ENCODE measurements around the gene GIMAP4. TPM values are rescaled to one million over a fixed set of nuclear protein-coding genes. Genes with fewer than 3 reads are reported as not detected.
"Not testable (repeated sequence)": the region's sequence is repeated elsewhere in the genome, so short reads cannot be mapped to it uniquely, and the experiment has no call there.

Gene GIMAP4
- 100 to 1,000 TPM; 180 to 193 TPM for total RNA-seq

- Mint-ChIP-seq H3K36me3 (ENCODE audit: low read depth) (peaks cover 46% of the 10 kb centered on the region), H3K27ac (peak within 1 kb of the TSS; percentile 96), H3K4me1 (ENCODE audit: low read depth) (peaks cover 66% of the 10 kb centered on the region), H3K4me3 (peak within 1 kb of the TSS; percentile 85), H3K9me3 (peaks cover 9% of the 10 kb centered on the region), H3K27me3 (ENCODE audit: low read depth) (no peaks in the 10 kb centered on the region)
- CTCF ChIA-PET: interaction anchor here (0.5 to 3.9 kb wide), 17 partner anchors 13 to 212 kb away, joined by 3 to 31 read pairs (median 4); partner anchors contain the start of genes GIMAP1, GIMAP2 and GIMAP8
- peak; percentile 64 for DNase-seq
- intact Hi-C loops (cut with micrococcal nuclease): loop anchor here (1.0 to 2.0 kb wide), 3 partner anchors 52 to 149 kb away; partner anchors contain the start of genes GIMAP1, GIMAP7 and GIMAP8
These were observed at the start of gene GIMAP4 for GRCh38 chr7:150567169-150567568. Gene GIMAP4 (plus strand): TSS chr7:150567390. CDS start chr7:150569902, 2,512 bp downstream.

GRCh38 chr7:150519310-150519709, 47.9 kb upstream of the GIMAP4 start:
- CTCF ChIA-PET: interaction anchor here (0.6 to 2.2 kb wide), 4 partner anchors 8 to 236 kb away, joined by 3 to 6 read pairs (median 4); no protein-coding TSS in a partner anchor
- Mint-ChIP-seq H3K4me3 (peak overlapping the region; percentile 81), H3K9me3 (peaks cover 3% of the 10 kb centered on the region), H3K4me1 (ENCODE audit: low read depth) (peaks cover 34% of the 10 kb centered on the region), H3K27ac (peak overlapping the region; percentile 99), H3K36me3 (ENCODE audit: low read depth) (peaks cover 38% of the 10 kb centered on the region), H3K27me3 (ENCODE audit: low read depth) (no peaks in the 10 kb centered on the region)
- DNase-seq: no peak
- intact Hi-C loops (cut with micrococcal nuclease): loop anchor here (1.0 to 5.0 kb wide), 2 partner anchors 162 to 236 kb away; no protein-coding TSS in a partner anchor

DNA sequence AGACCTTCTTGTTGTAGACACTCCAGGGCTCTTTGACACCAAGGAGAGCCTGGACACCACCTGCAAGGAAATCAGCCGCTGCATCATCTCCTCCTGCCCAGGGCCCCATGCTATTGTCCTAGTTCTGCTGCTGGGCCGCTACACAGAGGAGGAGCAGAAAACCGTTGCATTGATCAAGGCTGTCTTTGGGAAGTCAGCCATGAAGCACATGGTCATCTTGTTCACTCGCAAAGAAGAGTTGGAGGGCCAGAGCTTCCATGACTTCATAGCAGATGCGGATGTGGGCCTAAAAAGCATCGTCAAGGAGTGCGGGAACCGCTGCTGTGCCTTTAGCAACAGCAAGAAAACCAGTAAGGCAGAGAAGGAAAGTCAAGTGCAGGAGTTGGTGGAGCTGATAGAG, 47.0 kb upstream of the GIMAP4 start:
- Mint-ChIP-seq H3K27me3 (ENCODE audit: low read depth) (no peaks in the 10 kb centered on the region), H3K4me3 (peak overlapping the region; percentile 81), H3K27ac (peak overlapping the region; percentile 99), H3K9me3 (peaks cover 3% of the 10 kb centered on the region), H3K36me3 (ENCODE audit: low read depth) (peaks cover 37% of the 10 kb centered on the region), H3K4me1 (ENCODE audit: low read depth) (peaks cover 38% of the 10 kb centered on the region)
- peak; percentile 68 for DNase-seq
- CTCF ChIA-PET: interaction anchor here (1.9 to 2.2 kb wide), 2 partner anchors 9 to 221 kb away, joined by 6 read pairs; no protein-coding TSS in a partner anchor
- intact Hi-C loops (cut with micrococcal nuclease): no loop called here

DNA sequence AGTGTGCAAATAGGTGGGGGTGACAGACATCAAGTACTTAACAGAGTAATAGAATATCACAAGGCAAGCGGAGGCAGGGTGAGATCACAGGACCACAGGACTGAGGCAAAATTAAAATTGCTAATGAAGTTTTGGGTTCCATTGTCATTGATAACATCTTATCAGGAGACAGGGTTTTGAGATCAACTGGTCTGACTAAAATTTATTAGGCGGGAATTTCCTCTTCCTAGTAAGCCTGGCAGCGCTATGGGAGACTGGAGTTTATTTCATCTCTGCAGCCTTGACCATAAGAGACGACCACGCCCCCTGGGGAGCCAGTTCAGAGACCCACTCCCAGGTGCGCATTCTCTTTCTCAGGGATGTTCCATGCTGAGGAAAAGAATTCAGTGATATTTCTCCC, 44.3 kb upstream of the GIMAP4 start:
- Mint-ChIP-seq H3K9me3 (peaks cover 11% of the 10 kb centered on the region), H3K4me1 (ENCODE audit: low read depth) (peaks cover 56% of the 10 kb centered on the region), H3K27ac (peak overlapping the region; percentile 83), H3K36me3 (ENCODE audit: low read depth) (peaks cover 29% of the 10 kb centered on the region)
- intact Hi-C loops (cut with micrococcal nuclease); CTCF ChIA-PET; H3K4me3 Mint-ChIP-seq; H3K27me3 Mint-ChIP-seq (ENCODE audit: low read depth); DNase-seq: not testable (repeated sequence)

DNA sequence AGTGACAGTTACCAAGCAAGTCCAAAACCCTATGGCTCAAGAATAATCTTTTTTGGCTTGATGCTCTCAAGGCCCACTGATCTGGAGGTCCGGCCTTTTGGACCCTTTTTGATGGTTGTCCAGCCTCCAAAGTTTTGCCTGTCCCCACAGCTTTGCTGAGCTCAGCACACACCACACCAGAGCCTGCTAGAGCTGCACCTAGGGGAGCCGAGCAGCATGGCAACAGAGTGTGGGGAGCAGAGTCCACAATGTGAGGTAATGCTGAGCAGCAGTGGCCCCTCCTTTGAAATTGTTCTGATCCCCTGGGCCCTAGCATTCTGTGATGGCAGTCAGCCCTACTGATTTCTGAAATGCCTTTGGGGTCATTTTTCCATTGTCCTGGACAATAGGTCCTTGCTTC, 43.2 kb upstream of the GIMAP4 start:
- peak; percentile 46 for DNase-seq
- Mint-ChIP-seq H3K9me3 (peaks cover 21% of the 10 kb centered on the region), H3K4me3 (no peak overlapping the region), H3K4me1 (ENCODE audit: low read depth) (peaks cover 60% of the 10 kb centered on the region), H3K27ac (peak overlapping the region; percentile 82), H3K27me3 (ENCODE audit: low read depth) (no peaks in the 10 kb centered on the region), H3K36me3 (ENCODE audit: low read depth) (peaks cover 31% of the 10 kb centered on the region)
- intact Hi-C loops (cut with micrococcal nuclease): no loop called here
- CTCF ChIA-PET: interaction anchor here (1.0 kb wide), 1 partner anchor 250 kb away, joined by 3 read pairs; no protein-coding TSS in a partner anchor

DNA sequence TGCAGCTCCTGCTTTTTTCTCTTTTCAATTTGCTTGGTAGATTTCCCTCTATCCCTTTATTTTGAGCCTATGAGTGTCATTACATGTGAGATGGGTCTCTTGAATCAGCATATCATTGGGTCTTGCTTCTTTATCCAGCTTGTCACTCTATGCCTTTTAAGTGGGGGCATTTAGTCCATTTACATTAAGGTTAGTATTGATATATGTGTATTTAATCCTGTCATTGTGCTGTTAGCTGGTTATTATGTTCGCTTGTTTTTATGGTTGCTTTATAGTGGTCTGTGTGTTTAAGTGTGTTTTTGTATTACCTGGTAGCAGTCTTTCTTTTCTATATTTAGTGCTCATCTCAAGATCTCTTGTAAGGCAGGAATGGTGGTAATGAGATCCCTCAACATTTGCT, 35.5 kb upstream of the GIMAP4 start:
- CTCF ChIA-PET: interaction anchor here (0.8 to 0.9 kb wide), 3 partner anchors 14 to 85 kb away, joined by 3 to 4 read pairs (median 3); no protein-coding TSS in a partner anchor
- Mint-ChIP-seq H3K4me1 (ENCODE audit: low read depth) (peaks cover 23% of the 10 kb centered on the region), H3K36me3 (ENCODE audit: low read depth) (peaks cover 31% of the 10 kb centered on the region), H3K9me3 (peaks cover 52% of the 10 kb centered on the region), H3K27me3 (ENCODE audit: low read depth) (no peaks in the 10 kb centered on the region), H3K4me3 (no peak overlapping the region), H3K27ac (no peak overlapping the region)
- intact Hi-C loops (cut with micrococcal nuclease): no loop called here
- DNase-seq: no peak

GRCh38 chr7:150538259-150538658, 28.9 kb upstream of the GIMAP4 start:
- peaks cover 23% of the 10 kb centered on the region for H3K36me3 Mint-ChIP-seq (ENCODE audit: low read depth)
- peaks cover 34% of the 10 kb centered on the region for H3K9me3 Mint-ChIP-seq
- H3K27me3 Mint-ChIP-seq (ENCODE audit: low read depth): no peaks in the 10 kb centered on the region
- no peak for DNase-seq
- intact Hi-C loops (cut with micrococcal nuclease): no loop called here
- CTCF ChIA-PET: no interaction called here
- H3K27ac Mint-ChIP-seq: no peak overlapping the region
- peaks cover 5% of the 10 kb centered on the region for H3K4me1 Mint-ChIP-seq (ENCODE audit: low read depth)
- no peak overlapping the region for H3K4me3 Mint-ChIP-seq

GRCh38 chr7:150553163-150553562, 14.0 kb upstream of the GIMAP4 start:
- H3K9me3 Mint-ChIP-seq: peaks cover 23% of the 10 kb centered on the region
- no peak overlapping the region for H3K4me3 Mint-ChIP-seq
- H3K27me3 Mint-ChIP-seq (ENCODE audit: low read depth): no peaks in the 10 kb centered on the region
- no peak for DNase-seq
- H3K4me1 Mint-ChIP-seq (ENCODE audit: low read depth): peaks cover 70% of the 10 kb centered on the region
- peak overlapping the region; percentile 85 for H3K27ac Mint-ChIP-seq
- CTCF ChIA-PET: interaction anchor here (0.7 to 2.3 kb wide), 8 partner anchors 11 to 162 kb away, joined by 3 to 5 read pairs (median 4); no protein-coding TSS in a partner anchor
- intact Hi-C loops (cut with micrococcal nuclease): loop anchor here (1.0 kb wide), 1 partner anchor 10 kb away; no protein-coding TSS in a partner anchor
- H3K36me3 Mint-ChIP-seq (ENCODE audit: low read depth): peaks cover 32% of the 10 kb centered on the region

DNA sequence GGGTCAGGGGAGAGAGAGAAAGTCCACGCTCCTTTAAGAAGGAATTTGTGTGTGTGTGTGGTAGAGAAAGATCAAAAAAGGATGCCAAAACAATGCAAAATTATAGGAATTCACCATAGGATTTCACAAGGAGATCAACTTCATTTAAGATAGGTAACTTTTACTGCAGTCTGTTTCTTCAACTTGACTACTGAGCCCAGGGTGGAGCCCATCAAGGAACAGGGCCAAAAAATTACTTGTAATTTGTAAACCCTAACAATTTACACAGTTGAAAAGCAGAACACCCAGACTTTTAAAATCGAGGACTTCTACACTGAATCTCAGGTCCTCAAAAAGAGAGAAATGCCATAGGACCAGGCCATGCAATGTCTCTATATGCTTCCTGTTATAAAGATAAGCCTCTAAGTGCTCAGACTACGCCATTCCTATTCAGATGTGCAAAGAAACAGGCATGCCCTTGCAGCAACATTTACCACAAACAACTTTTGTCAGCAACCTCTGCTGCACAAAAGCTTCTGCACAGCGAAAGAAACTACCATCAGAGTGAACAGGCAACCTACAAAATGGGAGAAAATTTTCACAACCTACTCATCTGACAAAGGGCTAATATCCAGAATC, 10.6 kb upstream of the GIMAP4 start:
- Mint-ChIP-seq H3K4me3 (peak overlapping the region; percentile 69), H3K36me3 (ENCODE audit: low read depth) (peaks cover 30% of the 10 kb centered on the region), H3K9me3 (peaks cover 26% of the 10 kb centered on the region), H3K27ac (peak overlapping the region; percentile 86), H3K27me3 (ENCODE audit: low read depth) (no peaks in the 10 kb centered on the region), H3K4me1 (ENCODE audit: low read depth) (peaks cover 82% of the 10 kb centered on the region)
- DNase-seq: no peak
- CTCF ChIA-PET: interaction anchor here (2.0 kb wide), 1 partner anchor 108 kb away, joined by 5 read pairs; no protein-coding TSS in a partner anchor
- intact Hi-C loops (cut with micrococcal nuclease): loop anchor here (1.0 kb wide), 1 partner anchor 30 kb away; no protein-coding TSS in a partner anchor

DNA sequence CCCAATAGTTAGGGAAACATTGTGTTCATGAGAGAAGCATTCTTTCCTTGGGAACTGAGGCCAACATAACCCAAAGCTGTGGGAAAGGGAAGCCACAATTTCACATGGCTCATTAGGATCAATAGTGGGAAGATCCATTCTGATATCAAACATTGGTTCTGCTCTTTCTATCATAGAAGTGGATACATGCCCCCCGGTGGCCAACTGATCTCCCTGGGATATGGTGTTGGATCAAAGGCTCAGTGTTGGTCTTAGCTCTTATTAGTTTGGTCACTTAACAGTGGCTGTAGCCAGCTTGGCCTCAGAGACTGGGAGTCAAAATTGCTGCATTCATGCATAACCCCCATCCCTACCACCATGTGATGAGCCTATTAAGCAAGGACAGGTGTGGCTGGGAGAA, 6.7 kb upstream of the GIMAP4 start:
- CTCF ChIA-PET: interaction anchor here (1.1 to 2.4 kb wide), 2 partner anchors 111 to 178 kb away, joined by 4 to 7 read pairs; no protein-coding TSS in a partner anchor
- peak overlapping the region; percentile 50 for H3K27ac Mint-ChIP-seq
- intact Hi-C loops (cut with micrococcal nuclease): loop anchor here (5.0 kb wide), 1 partner anchor 238 kb away; the partner anchor contains the start of genes ACTR3C and LRRC61
- H3K4me1 Mint-ChIP-seq (ENCODE audit: low read depth): peaks cover 79% of the 10 kb centered on the region
- no peak for DNase-seq
- H3K9me3 Mint-ChIP-seq: peaks cover 15% of the 10 kb centered on the region
- no peaks in the 10 kb centered on the region for H3K27me3 Mint-ChIP-seq (ENCODE audit: low read depth)
- H3K4me3 Mint-ChIP-seq: no peak overlapping the region
- H3K36me3 Mint-ChIP-seq (ENCODE audit: low read depth): peaks cover 15% of the 10 kb centered on the region

DNA sequence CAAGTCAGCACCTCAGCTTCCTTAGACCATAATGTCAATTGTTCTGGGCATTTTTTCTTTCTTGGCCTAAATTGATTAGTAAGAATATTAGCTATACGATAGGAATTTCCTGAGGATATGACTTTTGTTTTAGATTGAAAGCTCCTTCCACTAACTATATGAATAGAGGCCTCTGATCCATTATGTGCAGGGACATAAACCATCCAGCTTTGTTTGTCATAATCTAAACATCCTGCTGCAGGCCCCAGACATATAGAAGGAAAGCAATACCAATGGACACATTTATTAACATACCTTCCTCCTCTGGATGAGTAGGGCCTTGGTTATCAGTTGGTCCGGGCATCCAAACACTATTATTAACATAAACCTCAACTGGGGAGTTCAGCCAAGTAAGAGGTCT, 4.3 kb upstream of the GIMAP4 start:
- CTCF ChIA-PET: interaction anchor here (0.6 to 1.9 kb wide), 5 partner anchors 47 to 785 kb away, joined by 3 to 6 read pairs (median 4); partner anchors contain the start of gene GIMAP7
- intact Hi-C loops (cut with micrococcal nuclease): loop anchor here (1.0 to 5.0 kb wide), 2 partner anchors 10 to 241 kb away; partner anchors contain the start of genes ACTR3C and LRRC61
- H3K4me3 Mint-ChIP-seq: peak overlapping the region; percentile 73
- peaks cover 78% of the 10 kb centered on the region for H3K4me1 Mint-ChIP-seq (ENCODE audit: low read depth)
- no peak for DNase-seq
- peaks cover 22% of the 10 kb centered on the region for H3K36me3 Mint-ChIP-seq (ENCODE audit: low read depth)
- no peaks in the 10 kb centered on the region for H3K27me3 Mint-ChIP-seq (ENCODE audit: low read depth)
- peak overlapping the region; percentile 97 for H3K27ac Mint-ChIP-seq
- peaks cover 13% of the 10 kb centered on the region for H3K9me3 Mint-ChIP-seq

DNA sequence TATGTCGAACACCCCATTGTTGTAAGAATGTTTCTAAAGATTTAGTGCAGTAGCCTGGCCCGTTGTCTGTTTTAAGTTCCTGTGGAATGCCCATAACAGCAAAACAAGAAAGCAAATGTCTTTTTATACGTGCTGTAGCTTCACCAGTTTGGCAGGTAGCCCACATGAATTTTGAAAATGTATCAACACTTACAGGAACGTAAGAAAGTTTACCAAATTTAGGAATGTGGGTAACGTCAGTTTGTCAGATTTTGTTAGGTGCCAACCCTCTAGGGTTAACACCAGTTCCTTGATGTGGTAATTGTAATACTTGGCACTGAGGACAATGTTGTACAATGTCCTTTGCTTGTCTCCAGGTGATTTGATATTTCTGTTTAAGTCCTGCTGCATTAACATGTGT, 3.2 kb upstream of the GIMAP4 start:
- H3K36me3 Mint-ChIP-seq (ENCODE audit: low read depth): peaks cover 29% of the 10 kb centered on the region
- H3K4me1 Mint-ChIP-seq (ENCODE audit: low read depth): peaks cover 69% of the 10 kb centered on the region
- no peaks in the 10 kb centered on the region for H3K27me3 Mint-ChIP-seq (ENCODE audit: low read depth)
- CTCF ChIA-PET: interaction anchor here (1.0 to 1.9 kb wide), 4 partner anchors 11 to 187 kb away, joined by 3 to 6 read pairs (median 4); no protein-coding TSS in a partner anchor
- peaks cover 13% of the 10 kb centered on the region for H3K9me3 Mint-ChIP-seq
- intact Hi-C loops (cut with micrococcal nuclease): loop anchor here (1.0 to 5.0 kb wide), 3 partner anchors 116 to 242 kb away; partner anchors contain the start of genes ACTR3C and LRRC61
- peak; percentile 50 for DNase-seq
- H3K27ac Mint-ChIP-seq: peak overlapping the region; percentile 97
- H3K4me3 Mint-ChIP-seq: peak overlapping the region; percentile 73

Measured in activated naive CD4-positive, alpha-beta T cell treated with anti-CD3 and anti-CD28 coated beads for 36 hours (primary cell).